Stimulated activated CD4-positive, alpha-beta T cell treated with anti-CD3 and anti-CD28 coated beads, TNF-alpha, amount 100 ng/mL, for 48 hours (primary cell): ENCODE results near the gene CDC123.

Experiments
- DNase-seq, 3 donors: peaks; one replicate each; pipeline ENCODE4 v3.0.0-alpha.2; 2020; ENCODE audit warnings: low read depth in 3 of 3

Gene CDC123

DNA sequence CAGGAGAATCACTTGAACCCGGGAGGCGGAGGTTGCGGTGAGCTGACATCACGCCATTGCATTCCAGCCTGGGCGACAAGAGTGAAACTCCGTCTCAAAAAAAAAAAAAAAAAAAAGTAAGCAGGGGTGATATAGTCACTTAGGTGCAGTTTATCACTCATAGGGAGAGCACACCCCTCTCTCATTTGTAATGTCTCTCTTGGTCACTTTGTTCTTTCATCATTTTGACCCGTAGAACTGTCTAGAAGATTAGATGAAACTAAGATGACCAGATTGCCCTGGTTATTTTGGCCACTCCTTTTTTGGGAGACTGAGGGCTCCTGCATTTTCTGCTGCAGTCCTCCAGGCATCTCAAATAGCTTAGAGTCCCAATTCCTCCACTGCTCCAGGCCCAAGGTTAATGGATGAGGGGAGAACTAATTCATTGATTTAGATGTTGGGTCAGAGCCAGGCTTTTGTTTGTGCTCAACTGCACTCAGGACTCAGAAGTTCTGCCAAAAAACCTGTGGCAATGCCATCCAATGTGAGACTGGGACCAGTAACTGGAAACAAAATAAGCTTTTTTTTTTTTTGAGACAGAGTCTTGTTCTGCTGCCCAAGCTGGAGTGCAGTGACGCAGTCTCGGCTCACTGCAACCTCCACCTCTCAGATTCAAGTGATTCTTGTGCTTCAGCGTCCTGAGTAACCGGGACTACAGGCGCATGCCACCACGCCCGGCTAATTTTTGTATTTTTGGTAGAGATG lies 103.4 kb downstream of the CDC123 start:
- DNase-seq = no peak
